Lung microvascular endothelial cell (primary cell): Measurements from ENCODE around the gene VPREB3. TPM values are rescaled to one million over a fixed set of nuclear protein-coding genes. Genes with fewer than 3 reads are reported as not detected.
A peak's percentile ranks its signal among the peaks of the same experiment; 100 is the strongest.

ENCODE experiments used
- DNase-seq, 2 donors: peaks; one replicate each; pipeline versions ENCODE4 v3.0.0 to v3.0.0-alpha.2; 2010; ENCODE audit warnings: low read depth in 2 of 2
- total RNA-seq: library from RNA; depleted of rRNA; stranded (reverse); fragments of >200 nt; gene quantifications from 2 replicates; pipeline ENCODE4 v1.2.1, GENCODE V29; 2014

The VPREB3 gene, protein sequence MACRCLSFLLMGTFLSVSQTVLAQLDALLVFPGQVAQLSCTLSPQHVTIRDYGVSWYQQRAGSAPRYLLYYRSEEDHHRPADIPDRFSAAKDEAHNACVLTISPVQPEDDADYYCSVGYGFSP
- total RNA-seq = not detected in 2 replicates

DNA sequence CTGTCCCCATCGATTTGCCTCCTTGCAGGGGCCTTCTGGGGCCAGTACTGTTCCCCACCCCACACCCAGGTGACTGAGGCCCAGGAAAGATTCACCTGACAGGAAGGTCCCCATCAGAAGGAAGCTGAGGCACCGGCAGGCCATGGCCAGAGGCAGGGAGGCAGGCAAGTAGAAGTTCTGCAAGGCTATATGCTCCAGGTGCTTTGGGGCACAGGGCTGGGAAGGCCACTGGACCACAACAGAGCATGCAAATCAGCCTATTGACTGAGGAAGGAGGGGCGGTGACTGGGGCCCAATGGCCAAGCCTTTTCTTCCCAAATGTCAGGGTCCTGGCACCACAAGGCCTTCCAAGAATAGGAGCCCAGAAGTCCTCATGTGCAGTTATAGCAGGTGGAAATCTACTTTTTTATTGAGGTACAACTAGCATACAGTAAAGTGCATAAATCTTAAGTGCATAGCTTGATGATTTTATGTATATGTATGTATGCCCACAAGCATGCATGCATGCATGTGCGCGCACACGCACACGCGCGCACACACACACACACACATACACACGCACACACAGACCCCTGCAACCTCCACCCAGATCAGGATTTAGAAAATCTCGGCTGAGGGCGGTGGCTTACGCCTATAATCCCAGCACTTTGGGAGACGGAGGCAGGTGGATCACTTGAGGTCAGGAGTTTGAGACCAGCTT, at the start of gene VPREB3:
VPREB3 (minus strand) TSS at position 206 of the 700 bp plus-strand sequence; CDS start at position 144, 62 bp downstream.
- no peak for DNase-seq

DNA sequence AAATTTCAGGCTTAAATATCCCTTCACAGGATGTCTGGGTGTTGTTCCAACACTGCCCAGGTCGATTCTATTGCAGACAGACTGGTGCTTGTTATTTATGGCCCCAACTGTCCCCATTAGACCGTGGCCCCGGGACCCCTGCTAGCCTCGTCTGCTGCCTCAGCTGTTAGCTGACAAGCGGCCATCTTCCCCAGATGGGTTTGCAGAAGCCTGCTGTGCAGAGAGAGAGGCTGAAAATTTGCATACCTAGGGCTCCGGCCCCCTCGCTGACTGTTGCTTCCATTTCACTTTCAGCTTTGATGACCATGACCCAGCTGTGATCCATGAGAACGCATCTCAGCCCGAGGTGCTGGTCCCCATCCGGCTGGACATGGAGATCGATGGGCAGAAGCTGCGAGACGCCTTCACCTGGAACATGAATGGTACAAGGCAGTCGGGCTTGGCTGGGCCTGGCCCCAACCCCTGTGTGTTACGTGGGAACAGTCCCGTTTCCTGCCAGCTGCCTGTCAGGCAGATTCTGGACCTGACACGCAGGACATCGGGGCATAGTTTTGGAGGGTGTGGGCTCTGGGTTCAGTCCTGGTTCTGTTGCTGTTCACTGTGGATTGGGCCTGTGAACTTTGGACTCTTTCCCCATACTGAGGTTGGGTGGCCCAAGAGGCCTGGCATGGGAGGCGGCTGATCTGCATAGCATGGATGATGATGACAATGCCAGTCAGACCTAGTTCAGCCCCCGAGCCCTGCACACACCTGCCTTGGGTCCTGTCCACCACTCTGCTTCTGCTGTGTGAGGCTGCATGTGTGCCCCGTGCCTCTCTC, 49.0 kb upstream of the VPREB3 start:
- no peak for DNase-seq

DNA sequence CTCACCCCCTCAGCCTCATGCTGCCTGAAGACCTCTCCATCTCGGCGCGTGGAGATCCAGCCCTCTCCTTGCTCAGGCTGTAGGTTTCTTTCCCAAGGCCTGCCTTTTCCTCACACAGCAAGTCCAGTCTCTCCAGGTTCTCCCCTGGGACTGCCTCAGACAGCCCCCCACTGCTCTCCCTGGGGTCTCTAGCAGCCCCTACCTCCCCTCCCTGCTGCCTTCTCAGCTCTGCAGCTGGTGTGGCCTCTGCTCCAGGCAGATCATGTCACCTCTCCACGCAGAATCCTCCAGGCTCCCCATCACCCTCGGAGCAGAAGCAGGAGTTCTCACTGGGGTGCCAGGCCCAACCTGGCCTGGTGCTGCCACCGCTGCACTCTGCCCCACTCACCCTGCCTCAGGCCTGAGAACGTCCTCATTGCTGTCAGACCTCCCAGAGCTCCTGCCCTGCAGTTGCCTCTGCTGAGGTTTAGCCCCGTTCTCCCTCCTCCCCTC, 47.7 kb upstream of the VPREB3 start:
- no peak for DNase-seq

DNA sequence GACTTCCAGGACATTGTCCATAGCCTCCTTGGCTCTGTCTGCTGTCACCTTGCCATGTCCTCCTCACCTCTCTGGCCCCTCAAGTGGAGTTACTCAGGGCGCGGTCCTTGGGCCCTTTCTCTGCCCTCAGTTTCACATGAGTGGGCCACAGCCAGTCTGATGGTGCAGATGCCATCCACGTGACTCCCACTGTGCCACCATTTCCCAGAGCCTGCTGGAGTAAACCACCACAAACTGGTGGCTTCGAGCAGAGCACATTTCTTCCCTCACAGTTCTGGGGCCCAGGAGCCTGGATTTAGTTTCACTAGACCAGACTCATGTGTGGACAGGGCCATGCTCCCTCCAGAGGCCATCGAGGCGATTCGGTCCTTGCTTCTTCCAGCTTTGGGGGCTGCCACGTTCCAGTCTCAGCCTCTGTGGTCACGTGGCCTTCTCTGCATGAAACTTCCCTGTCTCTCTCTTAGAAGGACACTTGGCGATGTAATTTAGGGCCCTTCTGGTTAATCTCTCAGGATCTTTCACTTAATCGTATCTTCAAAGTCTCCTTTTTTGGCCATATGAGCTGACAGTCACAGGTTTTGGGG, 47.1 kb upstream of the VPREB3 start:
- no peak for DNase-seq

DNA sequence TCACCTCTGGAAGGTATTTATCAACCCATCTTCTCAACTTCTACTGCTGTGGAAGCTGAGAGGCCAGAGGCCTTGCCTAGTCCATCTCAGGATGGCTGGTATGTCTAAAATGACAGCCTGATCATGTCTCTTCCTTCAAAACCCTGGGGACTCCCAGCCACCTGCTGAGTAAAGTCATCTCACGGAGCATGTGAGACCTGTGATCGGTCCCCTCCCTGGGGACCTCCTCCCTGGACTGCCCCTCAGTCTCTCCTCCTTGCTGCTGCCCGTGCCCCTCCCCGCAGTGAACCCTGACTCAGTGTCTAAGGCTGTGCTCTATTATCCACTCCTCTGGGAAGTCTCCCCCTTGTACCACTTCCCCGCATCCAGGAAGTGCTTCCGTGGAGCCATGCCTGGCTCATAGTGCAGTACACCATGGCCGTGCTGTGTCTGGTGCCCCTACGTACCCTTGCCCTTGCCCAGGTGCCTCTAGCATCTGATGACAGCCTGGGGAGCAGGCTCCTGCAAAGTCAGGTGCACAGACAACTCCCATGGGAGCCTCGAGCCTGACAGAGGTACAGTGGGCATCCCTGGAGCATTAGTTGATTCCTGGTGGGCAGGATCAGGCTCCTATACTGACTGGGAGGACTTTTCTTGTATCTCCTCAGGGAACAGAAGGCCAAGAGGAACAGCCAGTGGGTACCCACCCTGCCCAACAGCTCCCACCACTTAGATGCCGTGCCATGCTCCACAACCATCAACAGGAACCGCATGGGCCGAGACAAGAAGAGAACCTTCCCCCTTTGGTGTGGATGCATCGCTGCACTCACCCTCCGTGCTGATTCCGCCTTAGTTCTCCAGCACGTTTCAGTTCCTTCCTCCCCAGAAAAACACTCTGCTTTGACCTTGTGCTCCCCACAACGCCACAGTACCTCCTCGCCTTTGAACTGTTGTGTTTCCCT, 46.3 kb upstream of the VPREB3 start:
- no peak for DNase-seq

DNA sequence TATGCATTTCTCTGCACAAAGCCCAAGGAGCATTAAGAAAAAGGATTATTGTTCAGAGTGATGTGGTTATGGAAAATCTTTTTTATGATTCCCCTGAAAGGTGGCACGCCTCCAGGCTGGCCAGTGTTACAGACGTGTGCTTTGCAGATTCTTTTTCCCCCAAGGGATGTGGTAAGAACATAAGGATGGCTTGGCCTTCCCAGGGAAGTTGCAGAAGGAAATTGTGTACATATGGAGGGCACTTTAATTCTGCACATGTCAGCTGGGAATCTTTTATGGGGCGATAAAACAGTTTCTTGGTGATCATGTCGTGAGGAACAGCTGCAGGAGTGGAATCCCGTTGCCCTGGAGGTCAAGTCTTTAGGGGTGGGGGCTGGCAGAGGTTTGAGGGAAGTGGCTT, 42.2 kb upstream of the VPREB3 start:
- no peak for DNase-seq

DNA sequence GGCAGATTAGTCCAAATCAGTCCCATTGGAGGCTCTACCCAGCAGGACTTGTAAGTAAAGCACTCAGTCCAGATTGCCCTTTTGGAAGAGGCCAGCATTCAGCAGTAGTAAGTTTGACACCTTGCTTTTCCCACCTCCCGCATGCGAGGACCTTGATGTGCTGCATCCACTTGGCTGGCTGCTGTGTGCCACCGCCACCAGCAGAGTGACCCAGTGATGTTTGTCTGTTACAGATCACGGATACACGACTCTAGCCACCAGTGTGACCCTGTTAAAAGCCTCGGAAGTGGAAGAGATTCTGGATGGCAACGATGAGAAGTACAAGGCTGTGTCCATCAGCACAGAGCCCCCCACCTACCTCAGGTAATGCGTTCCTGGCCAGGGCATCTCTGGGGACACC, 39.1 kb upstream of the VPREB3 start:
- no peak for DNase-seq

DNA sequence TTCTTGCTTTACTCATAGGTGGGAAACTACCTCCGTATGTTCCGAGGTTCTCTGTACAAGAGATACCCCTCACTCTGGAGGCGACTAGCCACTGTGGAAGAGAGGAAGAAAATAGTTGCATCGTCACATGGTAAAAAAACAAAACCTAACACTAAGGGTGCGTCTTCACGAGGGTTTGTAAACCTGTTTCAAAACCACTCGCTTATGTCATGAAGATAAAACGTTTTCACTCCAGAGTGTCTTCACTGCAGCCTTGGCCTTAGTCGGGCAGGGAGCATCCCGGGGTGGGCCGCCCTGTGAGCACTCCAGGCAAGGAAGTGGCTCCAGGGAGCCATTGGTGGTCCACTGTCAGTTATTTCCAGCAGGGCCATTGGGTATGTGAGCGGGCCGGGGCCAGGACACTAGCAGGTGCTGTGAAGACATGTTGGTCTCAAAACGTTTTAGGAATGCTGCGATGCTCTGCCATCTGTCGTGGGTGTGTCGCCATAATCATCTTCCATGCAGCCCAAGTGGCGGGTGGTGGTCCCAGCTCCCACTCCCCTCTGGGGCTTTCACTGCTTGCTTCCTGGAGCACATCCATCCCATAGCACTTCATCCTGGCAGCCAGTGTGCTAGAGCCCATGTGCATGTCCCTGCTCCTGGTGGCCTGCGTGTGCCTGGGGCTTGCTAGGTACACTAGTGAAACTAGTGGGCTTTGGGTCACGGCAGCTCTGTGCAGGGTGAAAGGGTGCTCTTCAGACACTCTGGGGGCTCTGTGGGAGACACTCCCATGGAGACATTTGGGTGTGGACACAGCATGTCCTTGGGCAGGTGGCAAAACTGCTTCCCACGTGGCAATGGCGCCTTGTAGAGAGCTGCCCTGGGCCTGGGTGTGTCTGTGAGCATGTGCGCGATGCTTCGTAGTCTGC, 37.8 kb upstream of the VPREB3 start:
- DNase-seq = no peak

DNA sequence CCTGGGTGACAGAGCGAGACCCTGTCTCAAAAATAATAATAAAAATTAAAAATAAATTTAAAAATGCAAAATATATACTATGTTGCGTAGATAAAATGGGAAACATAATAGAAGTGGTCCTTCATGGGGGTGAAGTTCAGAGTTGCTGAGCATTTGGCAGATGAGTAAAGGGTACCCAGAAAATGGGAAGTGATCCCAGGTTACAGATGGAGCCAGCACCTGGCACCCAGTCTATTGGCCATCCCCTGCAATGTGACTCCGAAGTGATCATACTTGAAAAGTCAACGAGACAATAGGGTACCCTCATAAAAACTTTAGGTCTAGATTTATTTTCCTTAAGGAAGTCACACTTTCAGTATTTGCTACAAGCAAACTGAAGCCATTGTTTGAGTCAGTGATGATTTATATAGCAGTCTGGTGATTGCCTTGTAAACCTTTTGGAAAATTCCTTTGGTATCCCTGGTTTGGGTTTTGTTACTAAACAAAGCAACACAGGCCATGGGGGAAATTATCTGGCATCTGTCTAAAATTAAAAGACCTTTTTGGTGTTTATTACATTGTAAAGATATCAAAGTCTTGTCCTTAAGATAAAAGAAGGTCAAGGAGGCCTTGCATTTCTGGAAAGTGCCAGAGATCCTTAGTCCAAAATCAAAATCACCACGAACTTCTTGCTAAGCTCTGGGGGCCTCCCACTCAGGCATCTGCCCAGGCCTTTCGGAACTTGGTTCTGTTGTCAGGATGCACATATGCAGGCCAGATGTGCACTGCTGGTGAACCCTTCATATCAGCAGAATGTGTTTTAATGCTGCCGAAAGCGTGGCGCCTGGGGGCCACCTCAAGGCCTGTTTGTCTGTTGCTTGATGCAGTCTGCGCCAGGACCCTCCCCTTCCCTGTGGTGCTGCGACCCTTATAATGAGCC, 36.9 kb upstream of the VPREB3 start:
- DNase-seq = no peak

DNA sequence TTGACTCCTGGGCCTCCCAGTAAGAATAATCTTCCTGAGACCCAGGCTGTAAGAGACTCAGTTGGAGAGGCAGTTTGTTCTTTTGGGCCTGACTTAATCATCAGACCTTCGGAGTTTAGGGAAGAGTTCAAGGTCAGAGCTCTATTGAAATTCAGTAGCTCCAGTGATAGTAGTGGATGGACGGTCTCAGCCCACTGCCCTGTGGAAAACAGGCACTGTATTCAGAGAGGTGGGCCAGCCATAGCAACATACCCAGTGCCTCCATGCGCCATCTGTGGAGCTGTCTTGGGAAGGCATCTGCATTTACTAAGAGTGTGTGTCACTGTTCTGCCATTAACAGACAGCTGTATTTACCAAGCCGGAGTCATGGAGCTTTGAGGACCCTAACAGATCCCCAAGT, 35.4 kb upstream of the VPREB3 start:
- DNase-seq = peak in 1 of 2 donors; percentile 16

DNA sequence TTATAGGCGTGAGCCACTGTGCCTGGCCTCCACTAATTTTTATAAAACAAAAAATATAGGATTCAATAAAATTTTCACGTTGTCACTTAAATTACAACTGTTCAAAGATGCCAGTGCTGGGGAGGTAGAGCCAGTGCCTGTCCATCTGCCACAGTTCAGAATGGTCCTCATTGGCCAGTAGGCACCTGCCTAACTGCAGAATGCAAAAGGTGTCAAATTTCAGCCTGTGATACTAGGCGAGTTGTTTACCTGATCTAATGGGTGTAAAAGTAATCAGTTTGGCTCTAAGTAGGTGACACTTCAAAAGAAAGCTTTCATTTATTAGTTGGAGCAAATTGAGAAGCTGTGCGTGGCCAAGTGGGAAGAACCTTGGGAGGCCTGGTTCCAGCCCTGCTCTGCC, 34.9 kb upstream of the VPREB3 start:
- DNase-seq = no peak

DNA sequence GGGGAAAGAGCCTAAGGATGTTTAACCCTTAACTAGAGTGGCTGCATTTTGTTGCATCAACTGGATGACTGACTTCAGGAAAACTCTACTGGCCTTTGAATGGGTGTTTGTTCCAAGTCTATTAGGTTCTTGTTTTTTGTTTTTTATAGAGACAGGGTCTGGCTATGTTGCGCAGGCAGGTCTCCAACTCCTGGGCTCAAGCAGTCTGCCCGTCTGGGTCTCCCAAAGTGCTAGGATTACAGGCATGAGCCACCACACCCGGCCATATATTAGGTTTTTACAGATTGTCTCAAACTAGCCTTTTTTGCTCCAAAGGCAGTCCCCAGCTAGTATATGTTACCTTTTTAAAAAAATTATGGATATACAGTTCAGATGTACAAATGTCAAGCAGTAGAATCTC, 33.7 kb upstream of the VPREB3 start:
- DNase-seq = no peak

DNA sequence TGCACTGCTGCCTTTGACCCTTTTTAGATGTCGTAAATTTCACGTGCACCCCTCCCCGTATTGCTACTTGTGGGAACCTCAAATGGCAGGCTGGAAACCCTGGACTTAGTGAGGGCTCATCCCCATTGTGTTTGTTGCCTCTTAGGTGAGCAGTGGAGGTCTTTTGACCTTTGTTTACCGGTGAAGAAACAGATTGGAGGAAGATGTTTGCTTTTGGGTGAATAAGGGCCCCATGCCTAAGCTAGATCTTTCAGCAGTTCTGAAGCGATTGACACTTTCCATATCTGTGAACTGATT, 33.3 kb upstream of the VPREB3 start:
- DNase-seq = no peak

DNA sequence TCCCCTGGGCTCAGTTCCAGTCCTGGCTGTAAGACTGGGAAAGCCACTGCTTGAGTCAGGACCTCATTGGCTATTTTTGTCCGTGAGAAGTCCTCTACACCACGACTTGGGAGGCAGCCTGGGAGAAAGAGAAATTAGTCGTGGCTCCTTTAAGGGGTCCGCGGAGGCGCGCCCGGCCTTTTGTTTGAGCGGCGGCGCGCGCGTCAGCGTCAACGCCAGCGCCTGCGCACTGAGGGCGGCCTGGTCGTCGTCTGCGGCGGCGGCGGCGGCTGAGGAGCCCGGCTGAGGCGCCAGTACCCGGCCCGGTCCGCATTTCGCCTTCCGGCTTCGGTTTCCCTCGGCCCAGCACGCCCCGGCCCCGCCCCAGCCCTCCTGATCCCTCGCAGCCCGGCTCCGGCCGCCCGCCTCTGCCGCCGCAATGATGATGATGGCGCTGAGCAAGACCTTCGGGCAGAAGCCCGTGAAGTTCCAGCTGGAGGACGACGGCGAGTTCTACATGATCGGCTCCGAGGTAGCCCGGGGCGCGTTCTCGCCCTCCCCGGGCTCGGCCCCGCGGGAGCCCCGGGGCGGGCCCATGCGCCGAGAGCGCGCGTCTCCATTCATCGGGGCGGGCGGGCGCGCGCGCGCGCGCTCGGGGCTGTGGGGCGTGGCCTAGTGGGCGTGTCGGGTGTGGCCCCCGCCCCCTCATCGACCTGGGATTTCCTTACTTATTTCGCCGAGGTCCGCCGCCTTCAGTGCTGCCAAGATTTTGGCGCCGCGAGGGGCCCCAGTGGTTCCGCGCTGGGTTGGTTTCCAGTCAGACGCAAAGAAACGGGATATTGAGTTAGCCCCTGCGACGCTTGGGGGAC, 32.8 kb upstream of the VPREB3 start, which contains the start of gene SMARCB1:
SMARCB1 (plus strand) TSS at position 215 of the 848 bp plus-strand sequence; CDS start at position 419, 204 bp downstream.
- peak; percentile 90 to 92 for DNase-seq

DNA sequence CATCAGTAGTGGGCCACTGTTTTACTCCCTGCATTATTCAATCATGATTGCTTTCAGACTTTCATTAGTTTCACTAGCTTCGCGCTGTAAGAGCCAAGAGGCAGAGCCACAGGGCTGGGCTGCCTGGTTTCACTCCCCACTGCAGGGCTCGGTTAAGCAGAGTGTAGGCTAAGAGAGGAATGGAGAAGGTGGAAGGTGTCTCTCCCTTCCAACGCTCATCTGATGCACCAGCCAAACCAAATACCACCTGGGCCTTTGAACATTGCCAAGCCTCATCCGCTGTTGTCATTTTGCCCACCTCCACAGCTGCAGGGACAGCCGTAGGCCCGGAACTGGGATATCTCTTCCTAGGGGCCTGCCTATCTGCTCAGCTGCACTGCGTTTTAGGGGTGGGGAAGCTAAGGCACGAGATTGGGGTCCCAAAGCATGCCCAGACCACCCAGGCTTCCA, 32.1 kb upstream of the VPREB3 start:
- no peak for DNase-seq

DNA sequence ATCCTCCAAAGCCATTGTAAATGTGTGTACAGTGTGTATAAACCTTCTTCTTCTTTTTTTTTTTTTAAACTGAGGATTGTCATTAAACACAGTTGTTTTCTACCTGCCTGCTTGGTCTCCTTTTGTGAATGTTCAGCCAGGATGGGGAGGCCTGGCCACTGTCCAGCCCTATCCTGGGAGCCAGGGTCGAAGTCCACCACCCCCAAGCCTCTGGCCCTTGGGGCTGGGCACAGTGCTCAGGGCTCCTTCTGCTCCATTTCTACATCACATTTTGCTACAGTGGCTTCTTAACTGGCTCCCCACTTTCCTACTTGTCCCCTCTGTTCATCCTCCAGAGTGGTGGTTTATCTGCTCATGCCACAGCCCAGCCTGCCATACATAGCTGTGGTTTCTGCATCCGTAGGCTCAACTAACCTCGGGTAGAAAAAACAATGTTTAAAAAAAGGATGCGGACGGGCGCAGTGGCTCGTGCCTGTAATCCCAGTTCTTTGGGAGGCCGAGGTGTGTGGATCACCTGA, 30.0 kb upstream of the VPREB3 start:
- no peak for DNase-seq

DNA sequence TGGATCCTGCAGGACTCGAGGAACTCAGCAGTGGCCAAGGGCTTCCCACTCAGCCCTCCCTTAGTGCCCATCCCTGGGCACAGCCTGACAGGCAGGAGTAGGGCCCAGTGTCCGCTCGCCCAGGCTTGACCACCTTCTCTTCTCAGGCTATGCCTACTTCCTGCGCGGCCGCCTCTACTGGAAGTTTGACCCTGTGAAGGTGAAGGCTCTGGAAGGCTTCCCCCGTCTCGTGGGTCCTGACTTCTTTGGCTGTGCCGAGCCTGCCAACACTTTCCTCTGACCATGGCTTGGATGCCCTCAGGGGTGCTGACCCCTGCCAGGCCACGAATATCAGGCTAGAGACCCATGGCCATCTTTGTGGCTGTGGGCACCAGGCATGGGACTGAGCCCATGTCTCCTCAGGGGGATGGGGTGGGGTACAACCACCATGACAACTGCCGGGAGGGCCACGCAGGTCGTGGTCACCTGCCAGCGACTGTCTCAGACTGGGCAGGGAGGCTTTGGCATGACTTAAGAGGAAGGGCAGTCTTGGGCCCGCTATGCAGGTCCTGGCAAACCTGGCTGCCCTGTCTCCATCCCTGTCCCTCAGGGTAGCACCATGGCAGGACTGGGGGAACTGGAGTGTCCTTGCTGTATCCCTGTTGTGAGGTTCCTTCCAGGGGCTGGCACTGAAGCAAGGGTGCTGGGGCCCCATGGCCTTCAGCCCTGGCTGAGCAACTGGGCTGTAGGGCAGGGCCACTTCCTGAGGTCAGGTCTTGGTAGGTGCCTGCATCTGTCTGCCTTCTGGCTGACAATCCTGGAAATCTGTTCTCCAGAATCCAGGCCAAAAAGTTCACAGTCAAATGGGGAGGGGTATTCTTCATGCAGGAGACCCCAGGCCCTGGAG, 29.3 kb upstream of the VPREB3 start:
- no peak for DNase-seq
